Epithelial cell of proximal tubule (primary cell): Measurements from ENCODE around the gene EPHA2. TPM values are rescaled to one million over a fixed set of nuclear protein-coding genes. Genes with fewer than 3 reads are reported as not detected.
A peak's percentile ranks its signal among the peaks of the same experiment; 100 is the strongest.
"Not testable (repeated sequence)": the region's sequence is repeated elsewhere in the genome, so short reads cannot be mapped to it uniquely, and the experiment has no call there.

Experiments
- DNase-seq: peaks from one replicate; pipeline ENCODE4 v3.0.0-alpha.2; 2011; ENCODE audit warnings: low read depth
- H3K4me3 ChIP-seq: 2 replicates; pipeline ENCODE4 v1.5.1; 2011; ENCODE audit warnings: low read depth, mild to moderate bottlenecking, low read length
- CTCF ChIP-seq: conservative IDR thresholded peaks from 2 replicates; pipeline ENCODE4 v1.5.1; 2012; ENCODE audit warnings: low read depth, mild to moderate bottlenecking, low read length
- total RNA-seq: library from RNA; depleted of rRNA; stranded (reverse); fragments of >200 nt; gene quantifications from 2 replicates; pipeline ENCODE4 v1.2.3, GENCODE V29; 2015

The EPHA2 gene
- total RNA-seq, 1 donor from 2014 or later, result 112 TPM

GRCh38 chr1:16172218-16172830, 16.5 kb upstream of the EPHA2 start:
- no peak for TF ChIP-seq CTCF
- no peak for DNase-seq
- H3K4me3 ChIP-seq, result no peak overlapping the region

DNA sequence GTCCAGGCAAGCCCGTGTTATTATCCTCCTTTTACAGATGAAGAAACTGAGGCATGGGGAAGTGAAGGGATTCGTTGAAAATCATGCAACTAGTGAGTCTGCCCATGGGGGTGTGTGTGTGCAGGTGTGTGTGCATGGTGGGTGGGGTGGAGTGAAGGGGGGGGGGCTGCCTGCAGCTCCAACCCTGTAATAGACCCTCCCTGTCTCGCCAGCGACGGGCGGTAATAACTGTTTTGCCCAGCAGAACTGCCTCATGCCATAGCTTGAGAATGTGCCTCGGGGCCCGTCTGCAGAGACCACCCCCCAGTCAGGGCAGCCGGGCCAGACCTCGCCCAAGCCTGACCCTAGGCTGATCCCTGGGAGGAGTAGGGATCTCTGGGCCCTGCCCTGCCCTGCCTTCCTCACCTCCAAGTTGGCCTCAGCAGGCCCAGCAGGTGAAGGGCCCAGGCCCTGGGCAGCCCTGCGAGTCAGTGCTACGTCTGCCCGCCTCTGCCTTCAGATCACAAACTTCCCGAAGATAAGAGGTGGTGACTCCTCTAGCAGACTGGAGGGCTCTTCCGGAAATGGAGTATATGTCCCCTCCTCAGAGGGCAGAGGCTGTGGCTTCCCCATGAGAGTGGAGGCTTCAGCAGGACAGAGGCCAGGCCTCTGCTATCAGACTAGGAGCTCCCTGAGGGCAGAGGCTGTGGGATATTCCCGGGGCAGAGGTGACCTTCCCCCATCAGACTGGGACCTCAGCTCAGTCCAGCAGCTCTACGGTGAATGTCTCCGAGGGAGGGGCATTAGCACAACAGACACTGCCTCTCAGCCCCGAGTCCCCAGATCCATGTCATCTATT, 15.7 kb upstream of the EPHA2 start:
- no peak for DNase-seq
- TF ChIP-seq CTCF, result no peak
- H3K4me3 ChIP-seq, result no peak overlapping the region

GRCh38 chr1:16170283-16170673, 14.4 kb upstream of the EPHA2 start:
- H3K4me3 ChIP-seq, result no peak overlapping the region
- no peak for DNase-seq
- TF ChIP-seq CTCF, result no peak

- DNase-seq, result no peak
- no peak for TF ChIP-seq CTCF
Observed at GRCh38 chr1:16168622-16169360, 12.9 kb upstream of the EPHA2 start.

GRCh38 chr1:16168144-16168495, 12.3 kb upstream of the EPHA2 start:
- peak overlapping the region; percentile 67 for H3K4me3 ChIP-seq
- DNase-seq, result not testable (repeated sequence)

More at GRCh38 chr1:16168622-16169360, 12.9 kb upstream of the EPHA2 start:
- no peak overlapping the region for H3K4me3 ChIP-seq

GRCh38 chr1:16167331-16168143, 11.7 kb upstream of the EPHA2 start:
- TF ChIP-seq CTCF, result no peak
- no peak for DNase-seq
- H3K4me3 ChIP-seq, result peak overlapping the region; percentile 67

DNA sequence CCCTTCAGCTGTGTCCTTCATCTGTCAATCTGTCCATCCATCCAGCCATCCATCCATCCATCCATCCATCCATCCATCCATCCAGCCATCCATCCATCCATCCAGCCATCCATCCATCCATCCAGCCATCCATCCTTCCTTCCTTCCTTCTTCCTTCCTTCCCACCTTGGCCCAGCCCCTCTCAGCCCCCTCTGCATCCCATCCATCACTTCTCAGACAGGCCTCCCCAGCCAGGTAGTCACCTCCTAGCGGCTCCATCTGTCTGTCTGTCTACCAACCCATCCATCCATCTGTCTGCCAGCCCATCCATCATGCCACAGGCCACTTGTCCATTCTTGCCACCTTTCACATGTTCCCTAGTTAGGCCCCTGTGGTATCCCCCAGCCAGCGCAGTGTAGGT, 10.2 kb upstream of the EPHA2 start:
- no peak for DNase-seq
- no peak overlapping the region for H3K4me3 ChIP-seq
- no peak for TF ChIP-seq CTCF
